Measurements from ENCODE around the gene C22orf15. TPM values are rescaled to one million over a fixed set of nuclear protein-coding genes. Genes with fewer than 3 reads are reported as not detected.

Gene C22orf15
- polyA plus RNA-seq, 1 experiment: 4.0 TPM

- ChIA-PET POLR2A (no interaction called here), CTCF (interaction anchor here (0.6 to 1.3 kb wide), 3 partner anchors 10 to 490 kb away, joined by 3 to 5 read pairs (median 3); no protein-coding TSS in a partner anchor)
- Histone ChIP-seq H3K27me3 (ENCODE audit: control insufficient read depth, insufficient read depth, low read length) (no peaks in the 10 kb centered on the region), H3K36me3 (ENCODE audit: control insufficient read depth, insufficient read depth, low read length) (peaks cover 20% of the 10 kb centered on the region), H3K4me3 (ENCODE audit: low read depth, low read length) (no peak overlapping the region)
- no peak for TF ChIP-seq CTCF (IDR thresholded peaks at IDR 0.05; ENCODE audit: insufficient read depth, low read depth, low read length)
- no peak for DNase-seq (ENCODE audit: low read depth)
Observed at GRCh38 chr22:23744485-23744884, 18.3 kb upstream of the C22orf15 start.

- H3K27me3 ChIP-seq (ENCODE audit: control insufficient read depth, insufficient read depth, low read length): no peaks in the 10 kb centered on the region
- no peak overlapping the region for H3K4me3 ChIP-seq (ENCODE audit: low read depth, low read length)
- DNase-seq (ENCODE audit: low read depth): no peak
- POLR2A ChIA-PET: interaction anchor here (0.7 kb wide), 1 partner anchor 17 kb away, joined by 6 read pairs; the partner anchor contains the start of gene C22orf15
- H3K36me3 ChIP-seq (ENCODE audit: control insufficient read depth, insufficient read depth, low read length): peaks cover 20% of the 10 kb centered on the region
- TF ChIP-seq CTCF (IDR thresholded peaks at IDR 0.05; ENCODE audit: insufficient read depth, low read depth, low read length): no peak
- CTCF ChIA-PET: interaction anchor here (1.1 kb wide), 1 partner anchor 11 kb away, joined by 3 read pairs; no protein-coding TSS in a partner anchor
Observed at GRCh38 chr22:23745791-23746190, 17.0 kb upstream of the C22orf15 start.

GRCh38 chr22:23749841-23750301 lies 12.9 kb upstream of the C22orf15 start:
- Histone ChIP-seq H3K4me3 (ENCODE audit: low read depth, low read length) (0 out of 2 replicates have a peak overlapping the region, but pooled peaks have one; percentile 76), H3K27me3 (ENCODE audit: control insufficient read depth, insufficient read depth, low read length) (no peaks in the 10 kb centered on the region), H3K36me3 (ENCODE audit: control insufficient read depth, insufficient read depth, low read length) (no peaks in the 10 kb centered on the region; the same call in 1 of the 2 replicates)
- CTCF ChIA-PET: interaction anchor here (1.3 kb wide), 1 partner anchor 23 kb away, joined by 3 read pairs; no protein-coding TSS in a partner anchor
- no peak for TF ChIP-seq CTCF (IDR thresholded peaks at IDR 0.05; ENCODE audit: insufficient read depth, low read depth, low read length)
- no peak for DNase-seq (ENCODE audit: low read depth)
- POLR2A ChIA-PET: no interaction called here

GRCh38 chr22:23750367-23750713 lies 12.4 kb upstream of the C22orf15 start:
- no peaks in the 10 kb centered on the region for H3K27me3 ChIP-seq (ENCODE audit: control insufficient read depth, insufficient read depth, low read length)
- no peak for TF ChIP-seq CTCF (IDR thresholded peaks at IDR 0.05; ENCODE audit: insufficient read depth, low read depth, low read length)
- ChIA-PET POLR2A (no interaction called here), CTCF (interaction anchor here (0.9 to 1.3 kb wide), 3 partner anchors 12 to 33 kb away, joined by 3 to 5 read pairs (median 3); partner anchors contain the start of gene C22orf15)
- H3K4me3 ChIP-seq (ENCODE audit: low read depth, low read length): peak overlapping the region; percentile 76
- H3K36me3 ChIP-seq (ENCODE audit: control insufficient read depth, insufficient read depth, low read length): no peaks in the 10 kb centered on the region; the same call in 1 of the 2 replicates
- DNase-seq (ENCODE audit: low read depth): no peak

- Histone ChIP-seq H3K4me3 (ENCODE audit: low read depth, low read length) (peak within 1 kb of the TSS; percentile 76), H3K27me3 (ENCODE audit: control insufficient read depth, insufficient read depth, low read length) (no peaks in the 10 kb centered on the region), H3K36me3 (ENCODE audit: control insufficient read depth, insufficient read depth, low read length) (no peaks in the 10 kb centered on the region)
- TF ChIP-seq CTCF (IDR thresholded peaks at IDR 0.05; ENCODE audit: insufficient read depth, low read depth, low read length): peak; percentile 30
- DNase-seq (ENCODE audit: low read depth): no peak
- ChIA-PET POLR2A (no interaction called here), CTCF (interaction anchor here (0.9 kb wide), 3 partner anchors 12 to 34 kb away, joined by 3 to 5 read pairs (median 3); partner anchors contain the start of gene C22orf15)
Observed at GRCh38 chr22:23750714-23751440, 11.9 kb upstream of the C22orf15 start, which contains the start of gene ZNF70. Gene ZNF70 (minus strand): TSS chr22:23751112. CDS start chr22:23745140, 5,972 bp downstream.

Data from BJ (cell line).